ENCODE measurements around the gene C12orf57. TPM values are rescaled to one million over a fixed set of nuclear protein-coding genes. Genes with fewer than 3 reads are reported as not detected.

C12orf57 gene
- polyA plus RNA-seq, 5 donors: 179 to 281 (median 188) TPM

GRCh38 chr12:6935371-6936193, 8.2 kb upstream of the C12orf57 start:
- DNase-seq: no peak

- DNase-seq: no peak
Observed at GRCh38 chr12:6936194-6936635, 7.6 kb upstream of the C12orf57 start.

DNA sequence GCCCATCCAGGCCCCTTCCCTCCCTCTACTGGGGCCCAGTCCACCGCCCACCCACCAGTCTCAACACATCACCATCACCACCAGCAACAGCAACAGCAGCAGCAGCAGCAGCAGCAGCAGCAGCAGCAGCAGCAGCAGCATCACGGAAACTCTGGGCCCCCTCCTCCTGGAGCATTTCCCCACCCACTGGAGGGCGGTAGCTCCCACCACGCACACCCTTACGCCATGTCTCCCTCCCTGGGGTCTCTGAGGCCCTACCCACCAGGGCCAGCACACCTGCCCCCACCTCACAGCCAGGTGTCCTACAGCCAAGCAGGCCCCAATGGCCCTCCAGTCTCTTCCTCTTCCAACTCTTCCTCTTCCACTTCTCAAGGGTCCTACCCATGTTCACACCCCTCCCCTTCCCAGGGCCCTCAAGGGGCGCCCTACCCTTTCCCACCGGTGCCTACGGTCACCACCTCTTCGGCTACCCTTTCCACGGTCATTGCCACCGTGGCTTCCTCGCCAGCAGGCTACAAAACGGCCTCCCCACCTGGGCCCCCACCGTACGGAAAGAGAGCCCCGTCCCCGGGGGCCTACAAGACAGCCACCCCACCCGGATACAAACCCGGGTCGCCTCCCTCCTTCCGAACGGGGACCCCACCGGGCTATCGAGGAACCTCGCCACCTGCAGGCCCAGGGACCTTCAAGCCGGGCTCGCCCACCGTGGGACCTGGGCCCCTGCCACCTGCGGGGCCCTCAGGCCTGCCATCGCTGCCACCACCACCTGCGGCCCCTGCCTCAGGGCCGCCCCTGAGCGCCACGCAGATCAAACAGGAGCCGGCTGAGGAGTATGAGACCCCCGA, 7.0 kb upstream of the C12orf57 start:
- DNase-seq: no peak

GRCh38 chr12:6937481-6938352, 6.1 kb upstream of the C12orf57 start:
- DNase-seq: peak; percentile 95

DNA sequence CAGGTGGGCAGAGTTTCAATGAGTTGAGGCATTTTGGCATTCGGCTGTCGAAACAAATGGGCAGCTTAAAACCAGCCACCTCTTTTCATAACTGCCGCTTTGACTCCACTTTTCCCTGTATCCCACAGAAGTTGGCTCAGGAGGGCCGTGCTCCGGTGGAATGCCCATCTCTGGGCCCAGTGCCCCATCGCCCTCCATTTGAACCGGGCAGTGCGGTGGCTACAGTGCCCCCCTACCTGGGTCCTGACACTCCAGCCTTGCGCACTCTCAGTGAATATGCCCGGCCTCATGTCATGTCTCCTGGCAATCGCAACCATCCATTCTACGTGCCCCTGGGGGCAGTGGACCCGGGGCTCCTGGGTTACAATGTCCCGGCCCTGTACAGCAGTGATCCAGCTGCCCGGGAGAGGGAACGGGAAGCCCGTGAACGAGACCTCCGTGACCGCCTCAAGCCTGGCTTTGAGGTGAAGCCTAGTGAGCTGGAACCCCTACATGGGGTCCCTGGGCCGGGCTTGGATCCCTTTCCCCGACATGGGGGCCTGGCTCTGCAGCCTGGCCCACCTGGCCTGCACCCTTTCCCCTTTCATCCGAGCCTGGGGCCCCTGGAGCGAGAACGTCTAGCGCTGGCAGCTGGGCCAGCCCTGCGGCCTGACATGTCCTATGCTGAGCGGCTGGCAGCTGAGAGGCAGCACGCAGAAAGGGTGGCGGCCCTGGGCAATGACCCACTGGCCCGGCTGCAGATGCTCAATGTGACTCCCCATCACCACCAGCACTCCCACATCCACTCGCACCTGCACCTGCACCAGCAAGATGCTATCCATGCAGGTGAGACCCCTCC, 5.2 kb upstream of the C12orf57 start:
- DNase-seq: no peak

DNA sequence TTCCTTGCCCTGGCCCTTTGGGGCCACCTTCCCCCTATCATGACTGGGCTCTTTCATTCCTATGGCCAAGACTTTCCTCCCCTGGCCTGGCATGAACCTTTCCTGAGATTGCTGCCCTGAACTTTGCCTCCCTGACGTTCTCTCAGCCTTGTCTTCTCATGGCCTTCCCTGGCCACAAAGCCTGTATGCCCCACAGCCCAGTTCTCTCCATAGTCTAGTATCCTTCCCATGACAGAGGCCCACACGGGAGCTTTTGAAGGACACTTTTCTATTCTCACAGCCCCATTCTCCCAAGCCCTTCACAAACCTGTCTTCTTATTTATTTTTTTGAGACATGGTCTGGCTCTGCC, 4.7 kb upstream of the C12orf57 start:
- DNase-seq: no peak

DNA sequence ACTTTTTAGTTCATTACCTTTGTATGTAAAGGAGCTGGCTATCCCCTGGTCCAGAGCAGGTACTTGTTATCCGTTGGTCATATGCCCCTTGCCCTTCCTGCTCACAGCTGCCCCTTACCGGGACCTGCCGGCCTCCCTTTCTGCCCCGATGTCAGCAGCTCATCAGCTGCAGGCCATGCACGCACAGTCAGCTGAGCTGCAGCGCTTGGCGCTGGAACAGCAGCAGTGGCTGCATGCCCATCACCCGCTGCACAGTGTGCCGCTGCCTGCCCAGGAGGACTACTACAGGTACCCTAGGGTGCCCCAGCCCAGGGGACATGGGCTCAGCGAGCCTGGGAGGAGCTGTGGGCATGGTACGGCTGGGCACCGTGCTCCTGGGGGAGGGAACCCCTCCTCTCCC, 2.6 kb upstream of the C12orf57 start:
- no peak for DNase-seq

- no peak for DNase-seq
Observed at GRCh38 chr12:6941782-6942181, 2.0 kb upstream of the C12orf57 start.

- no peak for DNase-seq
Observed at GRCh38 chr12:6942331-6942665, 1.5 kb upstream of the C12orf57 start.

DNA sequence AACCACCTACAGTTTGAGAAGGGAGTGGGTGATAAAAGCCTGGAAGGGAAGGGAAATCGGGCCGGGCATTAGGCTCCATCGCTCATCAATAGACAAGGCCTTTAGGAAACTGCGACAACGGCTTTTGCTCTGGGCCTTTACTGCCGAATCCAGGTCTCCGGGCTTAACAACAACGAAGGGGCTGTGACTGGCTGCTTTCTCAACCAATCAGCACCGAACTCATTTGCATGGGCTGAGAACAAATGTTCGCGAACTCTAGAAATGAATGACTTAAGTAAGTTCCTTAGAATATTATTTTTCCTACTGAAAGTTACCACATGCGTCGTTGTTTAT, 467 bp upstream of the C12orf57 start:
- DNase-seq: peak in 1 of 2 donors; percentile 87

DNA sequence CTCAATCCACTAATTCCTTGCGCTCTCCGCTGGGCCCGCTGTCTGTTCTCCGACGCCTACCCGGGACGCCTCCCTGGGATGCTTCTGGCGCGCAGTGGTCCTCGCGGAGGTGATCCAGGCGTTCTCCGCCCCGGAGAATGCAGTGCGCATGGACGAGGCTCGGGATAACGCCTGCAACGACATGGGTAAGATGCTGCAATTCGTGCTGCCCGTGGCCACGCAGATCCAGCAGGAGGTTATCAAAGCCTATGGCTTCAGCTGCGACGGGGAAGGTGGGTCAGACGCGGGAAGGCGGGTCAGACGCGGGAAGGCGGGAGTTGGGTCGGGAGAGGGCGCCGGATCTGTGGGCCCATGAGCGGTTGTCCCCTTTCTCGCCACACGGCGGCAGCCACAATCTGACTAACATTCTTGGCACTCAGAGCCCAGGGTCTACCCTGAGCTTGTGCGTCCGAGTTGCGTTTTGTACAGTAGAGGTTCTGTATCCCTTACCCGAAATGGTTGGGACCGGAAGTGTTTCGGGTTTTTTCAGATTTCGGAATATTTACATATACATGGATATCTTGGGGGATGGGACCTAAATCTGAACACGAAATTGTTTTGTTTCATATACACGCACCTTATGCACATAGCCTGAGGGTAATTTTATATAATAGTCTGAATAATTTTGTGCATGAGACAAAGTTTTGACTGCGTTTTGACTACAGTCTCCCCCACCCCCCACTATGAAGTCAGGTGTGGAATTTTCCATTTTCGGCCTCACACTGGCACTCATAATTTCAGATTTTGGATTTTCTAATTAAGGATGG, 762 bp downstream of the C12orf57 start:
- DNase-seq: peak; percentile 89 to 92

DNA sequence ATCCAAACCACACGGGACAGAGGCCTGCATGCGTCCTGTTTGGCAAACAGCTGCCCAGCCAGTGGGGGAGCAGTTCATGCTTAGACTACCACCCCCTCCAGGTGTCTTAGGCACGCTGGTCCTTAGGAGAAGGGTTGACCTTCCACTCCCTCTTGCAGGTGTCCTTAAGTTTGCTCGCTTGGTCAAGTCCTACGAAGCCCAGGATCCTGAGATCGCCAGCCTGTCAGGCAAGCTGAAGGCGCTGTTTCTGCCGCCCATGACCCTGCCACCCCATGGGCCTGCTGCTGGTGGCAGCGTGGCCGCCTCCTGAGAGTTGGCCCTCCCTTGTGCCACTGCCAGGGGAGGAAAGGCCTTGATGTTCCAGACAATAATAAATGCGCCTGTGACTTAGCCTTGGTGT, 1.8 kb downstream of the C12orf57 start:
- no peak for DNase-seq

GRCh38 chr12:6946033-6946919, 2.5 kb downstream of the C12orf57 start:
- peak; percentile 77 to 78 for DNase-seq

GRCh38 chr12:6946920-6947374, 3.1 kb downstream of the C12orf57 start:
- no peak for DNase-seq

GRCh38 chr12:6947615-6948014, 3.8 kb downstream of the C12orf57 start:
- DNase-seq: no peak

DNA sequence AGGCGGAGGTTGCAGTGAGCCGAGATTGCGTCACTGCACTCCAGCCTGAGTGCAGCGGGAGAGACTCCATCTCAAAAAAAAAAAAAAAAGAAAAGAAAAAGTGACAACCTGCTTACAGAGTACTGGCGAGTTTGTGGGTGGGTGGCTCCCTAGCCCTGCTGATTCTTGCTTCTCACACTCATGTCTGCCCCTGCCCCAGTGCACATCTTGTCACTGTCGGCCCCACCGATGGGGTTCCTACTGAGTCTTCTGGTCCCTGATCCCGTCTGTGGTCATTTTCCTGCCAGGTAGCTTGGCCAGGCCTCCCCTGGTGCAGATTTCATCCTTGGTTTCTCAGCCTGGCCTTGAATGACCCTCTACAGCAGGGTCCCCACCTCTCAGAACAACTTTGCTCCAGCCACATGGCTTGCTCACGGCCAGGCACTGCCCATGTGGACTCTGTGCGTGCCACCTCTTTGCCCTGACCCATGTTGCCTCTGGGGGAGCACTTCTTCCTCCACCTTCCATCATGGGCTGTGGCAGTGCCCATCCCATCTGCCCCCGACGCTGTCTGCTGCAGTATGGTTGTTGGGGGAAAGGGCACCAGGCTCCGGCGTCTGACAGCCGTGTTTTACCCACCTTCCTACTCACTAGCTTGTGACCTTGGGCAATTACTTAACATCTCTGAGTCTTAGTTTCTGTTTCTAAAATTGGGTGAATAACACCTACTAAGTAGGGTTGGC, 5.2 kb downstream of the C12orf57 start:
- DNase-seq: no peak

GRCh38 chr12:6950401-6950801, 6.6 kb downstream of the C12orf57 start:
- DNase-seq: no peak

DNA sequence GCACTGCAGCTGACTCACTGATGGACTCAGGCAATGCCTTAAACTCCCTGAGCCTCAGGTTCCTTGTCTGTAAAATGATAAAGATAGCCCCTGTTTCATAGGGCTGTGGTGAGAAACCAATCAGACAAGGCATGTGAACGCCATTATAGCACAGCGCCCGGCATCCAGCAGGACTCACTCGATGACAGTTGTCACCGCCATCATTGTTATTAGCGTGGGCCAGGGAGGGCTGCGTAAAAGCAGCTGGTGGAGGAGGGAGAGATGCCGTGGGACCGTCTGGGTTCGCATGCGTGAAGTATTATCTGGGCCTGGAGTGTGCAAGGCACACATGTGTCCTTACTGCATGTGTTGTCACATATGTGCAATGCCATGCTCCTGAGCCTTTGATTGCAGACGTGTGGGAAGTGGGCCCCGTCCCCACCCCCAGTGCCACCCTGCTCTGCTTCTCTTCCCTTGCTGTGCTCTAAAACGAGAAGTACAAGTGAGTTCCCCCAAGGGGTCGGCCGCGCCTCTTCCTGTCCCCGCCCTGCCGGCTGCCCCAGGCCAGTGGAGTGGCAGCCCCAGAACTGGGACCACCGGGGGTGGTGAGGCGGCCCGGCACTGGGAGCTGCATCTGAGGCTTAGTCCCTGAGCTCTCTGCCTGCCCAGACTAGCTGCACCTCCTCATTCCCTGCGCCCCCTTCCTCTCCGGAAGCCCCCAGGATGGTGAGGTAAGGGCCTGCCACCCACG, 7.2 kb downstream of the C12orf57 start, which contains the start of gene PTPN6:
PTPN6 (plus strand) TSS at position 546 of the 730 bp plus-strand sequence; CDS start at position 703, 157 bp downstream.
- no peak for DNase-seq
